Fibroblast of mammary gland (primary cell): ENCODE data around the gene RNF181.
A peak's percentile ranks its signal among the peaks of the same experiment; 100 is the strongest.
"Not testable (repeated sequence)": the region's sequence is repeated elsewhere in the genome, so short reads cannot be mapped to it uniquely, and the experiment has no call there.

Experiments
- DNase-seq: peaks from one replicate; pipeline ENCODE4 v3.0.0-alpha.2; 2010; ENCODE audit warnings: low read depth
- H3K4me3 ChIP-seq: 2 replicates; pipeline ENCODE4 v1.5.1; 2011; ENCODE audit warnings: low read depth, mild to moderate bottlenecking, low read length, moderate library complexity; ENCODE audit not compliant: control insufficient read depth
- TF ChIP-seq, protein P1 (sequence below): conservative IDR thresholded peaks from 2 replicates; pipeline ENCODE4 v1.5.1; 2011; ENCODE audit warnings: low read depth, low read length, inconsistent platforms; ENCODE audit not compliant: control insufficient read depth, insufficient read depth

RNF181 gene

DNA sequence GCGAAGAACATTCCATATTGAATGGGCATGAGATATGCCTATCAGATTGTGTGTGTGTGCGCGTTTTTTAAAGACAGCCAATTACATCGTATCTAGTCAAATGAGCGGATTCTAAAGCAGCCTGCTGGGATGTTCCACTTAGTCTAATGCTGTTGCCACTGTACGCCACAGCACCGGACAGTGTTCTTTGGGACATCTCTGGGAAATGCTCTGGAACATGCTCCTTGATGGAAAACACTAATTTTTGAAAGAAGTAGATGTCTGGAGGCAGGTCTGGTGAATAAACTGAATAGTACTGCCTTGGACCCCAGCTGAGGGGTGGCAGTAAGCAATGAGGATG is 10.5 kb downstream of the RNF181 start:
- TF ChIP-seq, protein P1, sequence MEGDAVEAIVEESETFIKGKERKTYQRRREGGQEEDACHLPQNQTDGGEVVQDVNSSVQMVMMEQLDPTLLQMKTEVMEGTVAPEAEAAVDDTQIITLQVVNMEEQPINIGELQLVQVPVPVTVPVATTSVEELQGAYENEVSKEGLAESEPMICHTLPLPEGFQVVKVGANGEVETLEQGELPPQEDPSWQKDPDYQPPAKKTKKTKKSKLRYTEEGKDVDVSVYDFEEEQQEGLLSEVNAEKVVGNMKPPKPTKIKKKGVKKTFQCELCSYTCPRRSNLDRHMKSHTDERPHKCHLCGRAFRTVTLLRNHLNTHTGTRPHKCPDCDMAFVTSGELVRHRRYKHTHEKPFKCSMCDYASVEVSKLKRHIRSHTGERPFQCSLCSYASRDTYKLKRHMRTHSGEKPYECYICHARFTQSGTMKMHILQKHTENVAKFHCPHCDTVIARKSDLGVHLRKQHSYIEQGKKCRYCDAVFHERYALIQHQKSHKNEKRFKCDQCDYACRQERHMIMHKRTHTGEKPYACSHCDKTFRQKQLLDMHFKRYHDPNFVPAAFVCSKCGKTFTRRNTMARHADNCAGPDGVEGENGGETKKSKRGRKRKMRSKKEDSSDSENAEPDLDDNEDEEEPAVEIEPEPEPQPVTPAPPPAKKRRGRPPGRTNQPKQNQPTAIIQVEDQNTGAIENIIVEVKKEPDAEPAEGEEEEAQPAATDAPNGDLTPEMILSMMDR: no peak
- no peak overlapping the region for H3K4me3 ChIP-seq
- no peak for DNase-seq

DNA sequence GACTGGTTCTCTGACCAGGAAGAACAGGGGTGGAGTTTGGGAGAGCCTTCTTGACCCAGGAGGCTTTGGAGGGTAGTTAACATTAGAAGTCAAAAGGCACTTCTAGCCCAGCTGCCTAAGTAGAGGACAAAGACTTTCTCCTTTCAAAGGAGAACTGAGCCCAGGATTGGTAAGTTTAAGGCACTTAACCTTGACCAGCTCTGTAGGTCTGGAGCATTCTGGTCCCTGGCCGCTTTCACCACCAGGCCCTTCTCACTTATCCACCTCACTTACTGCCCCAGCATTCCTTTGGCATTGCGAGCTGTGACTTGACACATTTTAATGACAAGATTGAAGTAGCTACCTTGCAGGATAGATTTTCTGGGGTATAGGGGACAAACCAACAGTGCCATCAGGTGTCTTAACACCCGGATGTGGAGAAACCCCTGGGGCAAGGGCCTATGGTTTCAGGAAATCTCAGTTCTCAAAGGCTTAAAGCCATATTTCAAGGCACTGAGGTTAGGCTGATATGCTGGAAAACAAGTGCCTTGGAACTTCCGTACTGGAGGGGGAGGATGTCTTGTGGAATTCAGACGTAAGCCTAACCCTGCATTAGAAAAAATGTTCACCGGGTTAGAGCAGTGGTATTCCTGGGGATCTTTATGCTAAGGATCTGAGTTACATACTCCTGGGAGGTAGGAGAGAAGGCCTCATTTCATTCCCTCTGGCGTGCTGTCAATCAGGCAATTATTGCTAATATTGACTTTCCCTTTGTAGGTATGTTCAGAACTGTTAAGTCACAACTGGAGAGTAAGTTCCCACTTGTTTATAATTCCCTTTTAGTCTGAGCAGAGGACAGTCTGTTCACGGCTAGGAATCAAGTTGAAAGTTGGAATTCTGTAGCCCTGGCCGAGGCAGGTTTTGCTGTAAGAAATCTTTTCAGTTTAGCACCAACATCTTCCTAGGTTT is 12.0 kb downstream of the RNF181 start:
- TF ChIP-seq, protein P1: no peak
- H3K4me3 ChIP-seq: no peak overlapping the region
- DNase-seq: no peak

DNA sequence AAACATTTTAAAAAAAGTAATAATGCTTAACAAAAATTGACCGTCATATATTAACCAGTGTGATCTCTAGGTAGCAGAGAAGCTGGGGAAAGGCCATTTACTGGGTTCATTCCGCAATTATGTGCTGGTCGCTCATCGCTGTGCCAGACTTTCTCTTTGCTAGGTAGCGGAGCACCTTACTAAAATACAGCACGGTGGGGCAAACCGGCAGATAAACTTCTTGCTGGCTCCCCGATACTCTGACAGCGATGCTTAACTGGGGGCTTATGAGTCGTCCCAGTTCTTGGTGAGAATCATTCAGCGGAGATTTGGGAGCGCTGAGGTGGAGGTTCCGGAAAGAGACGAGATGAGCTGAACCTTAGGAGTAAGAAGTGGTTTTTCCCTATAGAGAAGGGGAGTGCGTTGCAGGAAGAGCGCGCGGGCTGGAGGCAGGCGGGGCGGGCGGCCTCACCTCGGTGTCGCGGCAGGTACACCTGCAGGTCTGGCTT is 15.7 kb downstream of the RNF181 start:
- peak overlapping the region; percentile 67 for H3K4me3 ChIP-seq
- no peak for DNase-seq
- TF ChIP-seq, protein P1: no peak

DNA sequence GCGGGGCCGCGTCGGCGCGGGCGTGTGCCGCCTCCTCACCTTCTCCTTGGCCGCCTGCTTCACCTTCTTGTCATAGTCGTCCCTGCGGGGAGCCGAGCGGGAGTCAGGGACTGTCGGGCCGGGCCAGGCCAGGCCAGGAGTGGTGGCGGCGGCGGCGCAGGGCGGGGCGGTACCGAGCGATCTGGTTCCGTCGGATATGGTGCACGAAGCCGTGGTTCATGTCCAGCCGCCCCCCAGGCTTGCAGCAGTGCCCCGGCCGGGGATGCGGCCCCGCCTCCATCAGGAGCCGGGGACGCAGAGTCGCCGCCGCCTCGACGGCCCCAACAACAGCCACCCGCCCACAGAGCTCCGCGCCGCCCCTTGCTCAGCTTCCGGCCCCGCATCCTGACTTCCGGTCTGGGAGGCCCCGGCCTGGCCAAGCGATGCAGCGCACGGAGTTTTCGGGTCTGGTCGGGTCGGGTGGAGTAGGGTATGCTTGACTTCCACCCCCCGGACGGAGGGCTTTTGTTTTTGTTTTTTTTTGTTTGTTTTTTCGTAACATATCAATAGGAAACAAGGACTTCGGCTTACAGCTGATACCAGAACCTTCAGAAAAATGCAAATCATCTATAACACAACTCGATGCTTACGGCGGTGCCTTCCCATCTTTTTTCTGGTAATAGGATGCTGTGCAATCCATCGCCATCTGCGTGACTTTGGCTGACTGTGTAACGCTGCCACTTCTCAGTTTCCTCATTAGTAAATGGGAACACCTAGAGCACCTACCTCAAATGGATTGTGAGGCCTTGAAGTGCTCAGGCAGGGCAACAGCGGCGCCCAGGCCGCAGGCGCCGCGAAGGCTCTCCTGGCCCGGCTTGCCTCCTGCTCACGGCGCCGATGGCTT is 16.4 kb downstream of the RNF181 start, which contains the start of gene C2orf68:
Gene C2orf68, minus strand, starts transcription at position 362 of the 883 bp plus-strand sequence. Its CDS starts 82 bp downstream, at position 280.
- TF ChIP-seq, protein P1: no peak
- DNase-seq: peak; percentile 78
- peak within 1 kb of the TSS; percentile 67 for H3K4me3 ChIP-seq

DNA sequence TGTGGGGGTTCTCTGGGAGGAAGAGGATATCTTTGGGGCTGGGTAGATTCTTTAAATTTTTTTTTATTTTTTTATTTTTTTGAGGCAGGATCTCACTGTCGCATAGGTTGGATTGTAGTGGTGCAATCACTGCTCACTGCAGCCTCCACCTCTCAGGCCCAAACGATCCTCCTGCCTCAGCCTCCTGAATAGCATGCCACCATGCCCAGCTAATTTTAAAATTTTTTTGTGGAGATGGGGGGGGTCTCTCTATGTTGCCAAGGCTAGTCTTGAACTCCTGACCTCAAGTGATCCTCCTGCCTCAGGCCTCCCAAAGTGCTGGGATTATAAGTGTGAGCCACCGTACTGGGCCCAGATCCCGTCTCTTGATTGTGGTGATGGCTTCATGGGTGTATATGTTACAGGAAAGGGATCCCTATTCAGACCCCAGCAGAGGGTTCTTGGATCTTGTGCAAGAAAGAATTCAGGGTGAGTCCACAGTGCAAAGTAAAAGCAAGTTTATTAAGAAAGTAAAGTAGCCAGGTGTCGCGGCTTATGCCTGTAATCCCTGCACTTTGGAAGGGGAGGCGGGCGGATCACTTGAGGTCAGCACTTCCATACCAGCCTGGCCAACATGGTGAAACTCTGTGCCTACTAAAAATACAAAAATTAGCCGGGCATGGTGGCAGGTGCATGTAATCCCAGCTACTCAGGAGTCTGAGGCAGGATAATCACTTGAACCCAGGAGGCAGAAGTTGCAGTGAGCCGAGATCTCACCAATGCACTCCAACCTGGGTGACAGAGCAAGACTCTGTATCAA is 18.4 kb downstream of the RNF181 start:
- TF ChIP-seq, protein P1: no peak
- no peak for DNase-seq

DNA sequence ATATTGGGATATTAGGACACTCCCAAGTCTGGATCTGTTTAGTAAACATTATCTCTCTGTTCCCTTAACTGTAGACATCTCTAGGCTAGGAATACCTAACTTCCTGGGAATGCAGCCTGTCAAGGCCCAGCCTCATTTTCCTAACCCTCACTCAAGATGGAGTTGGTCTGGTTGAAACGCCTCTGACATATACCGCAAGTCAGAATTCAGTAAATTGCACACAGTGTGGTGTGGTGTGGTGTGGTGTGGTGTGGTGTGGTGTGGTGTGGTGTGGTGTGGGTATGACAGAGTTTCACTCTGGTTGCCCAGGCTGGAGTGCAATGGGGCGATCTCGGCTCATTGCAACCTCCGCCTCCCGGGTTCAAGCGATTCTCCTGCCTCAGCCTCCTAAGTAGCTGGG is 19.2 kb downstream of the RNF181 start:
- not testable (repeated sequence) for H3K4me3 ChIP-seq, DNase-seq

More for the DNA sequence above, 18.4 kb downstream of the RNF181 start:
- H3K4me3 ChIP-seq: no peak overlapping the region

DNA sequence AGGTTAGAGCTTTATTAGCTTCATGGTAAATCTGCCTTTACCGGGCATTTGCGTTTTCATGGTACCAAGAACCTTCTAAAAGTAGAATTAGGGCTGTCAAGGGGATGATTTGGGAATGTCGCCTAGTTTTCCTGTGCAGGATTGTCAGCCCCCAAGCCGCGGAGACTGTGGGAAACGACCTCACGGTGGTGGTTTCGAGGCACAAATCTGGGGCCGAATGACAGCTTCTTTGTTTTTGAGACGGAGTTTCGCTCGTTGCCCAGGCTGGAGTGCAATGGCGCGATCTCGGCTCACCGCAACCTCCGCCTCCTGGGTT is 19.8 kb downstream of the RNF181 start:
- no peak for DNase-seq
- TF ChIP-seq, protein P1: no peak
- H3K4me3 ChIP-seq: no peak overlapping the region

DNA sequence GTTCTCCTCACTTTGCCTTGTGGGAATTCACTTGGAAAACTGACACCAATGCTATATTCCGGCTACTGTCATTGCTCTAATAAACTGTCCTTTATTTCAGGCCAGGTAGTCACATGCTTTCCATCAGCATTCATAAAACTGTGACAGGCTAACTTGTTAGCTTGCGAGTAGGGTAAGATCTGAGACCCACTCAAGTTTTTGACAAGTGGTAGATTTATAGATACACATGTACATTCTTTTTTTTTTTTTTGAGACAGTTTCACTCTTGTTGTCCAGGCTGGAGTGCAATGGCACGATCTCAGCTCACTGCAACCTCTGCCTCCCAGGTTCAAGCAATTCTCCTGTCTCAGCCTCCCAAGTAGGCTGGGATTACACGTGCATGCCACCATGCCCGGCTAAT is 22.2 kb downstream of the RNF181 start:
- DNase-seq, H3K4me3 ChIP-seq: not testable (repeated sequence)
